Upper lobe of left lung (tissue), 6 donors: ENCODE results near the gene F12. TPM values are rescaled to one million over a fixed set of nuclear protein-coding genes. Genes with fewer than 3 reads are reported as not detected.
A peak's percentile ranks its signal among the peaks of the same experiment; 100 is the strongest.

Experiments used
- ATAC-seq, 2 donors: fragments of 200-7000 bp; cut with Tn5 transposase; one replicate each; pipeline ENCODE4 v1.9.1; 2022; ENCODE audit warnings: mild to moderate bottlenecking in 2 of 2, moderate library complexity in 2 of 2; ENCODE audit not compliant: low FRiP score in 2 of 2
- DNase-seq, 2 donors: peaks; one replicate each; pipeline ENCODE4 v3.0.0-alpha.2; 2019 to 2020
- H3K27ac ChIP-seq, 4 donors: fragments of 200-600 bp; sonication (generic); one replicate each; pipeline ENCODE4 v1.5.1; 2016 to 2019
- H3K27me3 ChIP-seq, 4 donors: fragments of 200-600 bp; sonication (generic); one replicate each; pipeline ENCODE4 v1.5.1; 2017 to 2019
- H3K36me3 ChIP-seq, 4 donors: fragments of 200-600 bp; sonication (generic); one replicate each; pipeline ENCODE4 v1.5.1; 2016 to 2019
- H3K4me1 ChIP-seq, 4 donors: fragments of 200-600 bp; sonication (generic); one replicate each; pipeline ENCODE4 v1.5.1; 2018 to 2019
- H3K4me3 ChIP-seq, 4 donors: fragments of 200-600 bp; sonication (generic); one replicate each; pipeline ENCODE4 v1.5.1; 2017 to 2019; ENCODE audit warnings: mild to moderate bottlenecking in 2 of 4, moderate library complexity in 1 of 4
- H3K9me3 ChIP-seq, 4 donors: fragments of 200-600 bp; sonication (generic); one replicate each; pipeline ENCODE4 v1.5.1; 2018 to 2019
- EP300 ChIP-seq, 4 donors: sonication (generic); formaldehyde crosslinking; IDR thresholded peaks; one replicate each; pipeline ENCODE4 v1.5.1; 2017; ENCODE audit warnings: antibody characterized with exemption in 4 of 4, control low read depth in 2 of 4
- POLR2A ChIP-seq, 4 donors: fragments of 450-650 bp; IDR thresholded peaks; one replicate each; pipeline ENCODE4 v1.5.1; 2016 to 2017; ENCODE audit warnings: antibody characterized with exemption in 4 of 4, mild to moderate bottlenecking in 2 of 4
- POLR2AphosphoS5 ChIP-seq, 2 donors: sonication (generic); formaldehyde crosslinking; IDR thresholded peaks; one replicate each; pipeline ENCODE4 v1.5.1; 2017; ENCODE audit warnings: antibody characterized with exemption in 2 of 2
- WGBS, 2 donors: methylation state at CpG; one replicate each; pipeline ENCODE4 v1.1.5; 2017 to 2018; 5-methylcytosine and 5-hydroxymethylcytosine counted together
- total RNA-seq, 6 donors: library from RNA; depleted of rRNA in 4 of 6; stranded (reverse); fragments of >200 nt in 4 of 6; gene quantifications; one replicate each; pipeline versions ENCODE4 v1.1.0 to v1.2.1, GENCODE V29; 2016 to 2021
- TF ChIP-seq, protein P1 (sequence below), 6 experiments: fragments of 450-650 bp in 4 of 6; fragments of 200-600 bp in 2 of 6; sonication (generic) in 2 of 6; IDR thresholded peaks; one replicate each; pipeline ENCODE4 v1.5.1; 2016 to 2019; ENCODE audit warnings: antibody characterized with exemption in 6 of 6
- donor health status: DM: no; HTN: no; CAD: no; lungs with moderate emphysema.
- donor health status: DM: no; HTN: yes; CAD: no; lungs with severe emphysema.

The F12 gene
- total RNA-seq, 6 donors from 2014 or later: 0.91 to 7.8 (median 2.1) TPM; not detected in 1

DNA sequence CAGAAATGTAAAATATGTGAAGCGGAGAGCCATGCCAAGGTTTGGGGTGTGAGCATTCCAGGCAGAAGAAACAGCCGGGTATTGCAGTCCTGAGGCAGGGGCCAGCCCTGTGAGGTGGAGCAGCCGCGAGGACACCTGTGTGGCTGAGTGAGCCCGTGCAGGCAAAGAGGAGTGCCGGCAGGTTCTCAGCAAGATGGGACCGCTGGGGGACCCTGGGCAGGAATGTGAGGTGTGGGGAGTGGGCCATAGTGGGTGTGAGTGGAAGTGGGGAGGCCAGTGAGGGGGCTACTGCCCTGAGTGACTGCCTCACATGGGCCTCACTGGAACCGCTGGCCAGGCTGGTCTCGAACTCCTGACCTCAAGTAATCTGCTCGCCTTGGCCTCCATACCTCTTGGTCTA is 29.1 kb upstream of the F12 start:
- peaks cover 0 to 6% (median 0%) of the 10 kb centered on the region in 4 donors for H3K4me1 ChIP-seq
- DNase-seq: no peak
- ATAC-seq: no peak
- no peak overlapping the region for H3K27ac ChIP-seq
- WGBS, 2 donors: 93% methylated on average over 7 to 10 of the region's 10 CpGs
- TF ChIP-seq, protein P1, sequence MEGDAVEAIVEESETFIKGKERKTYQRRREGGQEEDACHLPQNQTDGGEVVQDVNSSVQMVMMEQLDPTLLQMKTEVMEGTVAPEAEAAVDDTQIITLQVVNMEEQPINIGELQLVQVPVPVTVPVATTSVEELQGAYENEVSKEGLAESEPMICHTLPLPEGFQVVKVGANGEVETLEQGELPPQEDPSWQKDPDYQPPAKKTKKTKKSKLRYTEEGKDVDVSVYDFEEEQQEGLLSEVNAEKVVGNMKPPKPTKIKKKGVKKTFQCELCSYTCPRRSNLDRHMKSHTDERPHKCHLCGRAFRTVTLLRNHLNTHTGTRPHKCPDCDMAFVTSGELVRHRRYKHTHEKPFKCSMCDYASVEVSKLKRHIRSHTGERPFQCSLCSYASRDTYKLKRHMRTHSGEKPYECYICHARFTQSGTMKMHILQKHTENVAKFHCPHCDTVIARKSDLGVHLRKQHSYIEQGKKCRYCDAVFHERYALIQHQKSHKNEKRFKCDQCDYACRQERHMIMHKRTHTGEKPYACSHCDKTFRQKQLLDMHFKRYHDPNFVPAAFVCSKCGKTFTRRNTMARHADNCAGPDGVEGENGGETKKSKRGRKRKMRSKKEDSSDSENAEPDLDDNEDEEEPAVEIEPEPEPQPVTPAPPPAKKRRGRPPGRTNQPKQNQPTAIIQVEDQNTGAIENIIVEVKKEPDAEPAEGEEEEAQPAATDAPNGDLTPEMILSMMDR (IDR thresholded peaks at IDR 0.05): no peak
- TF ChIP-seq POLR2A (IDR thresholded peaks at IDR 0.05): no peak
- TF ChIP-seq EP300 (IDR thresholded peaks at IDR 0.05): no peak
- no peak for TF ChIP-seq POLR2AphosphoS5 (IDR thresholded peaks at IDR 0.05)
- H3K27me3 ChIP-seq: no peaks in the 10 kb centered on the region
- peaks cover 23 to 88% (median 68%) of the 10 kb centered on the region in 4 donors for H3K36me3 ChIP-seq
- no peaks in the 10 kb centered on the region for H3K9me3 ChIP-seq
- no peak overlapping the region for H3K4me3 ChIP-seq

- H3K4me3 ChIP-seq: no peak overlapping the region
- no peak overlapping the region for H3K27ac ChIP-seq
- DNase-seq (no peak), ATAC-seq (peak in 1 of 2 donors; percentile 3)
- peaks cover 0 to 10% (median 0%) of the 10 kb centered on the region in 4 donors for H3K4me1 ChIP-seq
- 76 to 87% methylated on average over 4 of the region's 4 CpGs for WGBS, 2 donors
- H3K36me3 ChIP-seq: peaks cover 28 to 97% (median 76%) of the 10 kb centered on the region in 4 donors
- no peaks in the 10 kb centered on the region for H3K27me3 ChIP-seq
- TF ChIP-seq, protein P1 (IDR thresholded peaks at IDR 0.05): no peak
- no peak for TF ChIP-seq POLR2AphosphoS5 (IDR thresholded peaks at IDR 0.05)
- no peak for TF ChIP-seq POLR2A (IDR thresholded peaks at IDR 0.05)
- TF ChIP-seq EP300 (IDR thresholded peaks at IDR 0.05): no peak
- no peaks in the 10 kb centered on the region for H3K9me3 ChIP-seq
These were observed 28.3 kb upstream of the F12 start for GRCh38 chr5:177437623-177438022.

DNA sequence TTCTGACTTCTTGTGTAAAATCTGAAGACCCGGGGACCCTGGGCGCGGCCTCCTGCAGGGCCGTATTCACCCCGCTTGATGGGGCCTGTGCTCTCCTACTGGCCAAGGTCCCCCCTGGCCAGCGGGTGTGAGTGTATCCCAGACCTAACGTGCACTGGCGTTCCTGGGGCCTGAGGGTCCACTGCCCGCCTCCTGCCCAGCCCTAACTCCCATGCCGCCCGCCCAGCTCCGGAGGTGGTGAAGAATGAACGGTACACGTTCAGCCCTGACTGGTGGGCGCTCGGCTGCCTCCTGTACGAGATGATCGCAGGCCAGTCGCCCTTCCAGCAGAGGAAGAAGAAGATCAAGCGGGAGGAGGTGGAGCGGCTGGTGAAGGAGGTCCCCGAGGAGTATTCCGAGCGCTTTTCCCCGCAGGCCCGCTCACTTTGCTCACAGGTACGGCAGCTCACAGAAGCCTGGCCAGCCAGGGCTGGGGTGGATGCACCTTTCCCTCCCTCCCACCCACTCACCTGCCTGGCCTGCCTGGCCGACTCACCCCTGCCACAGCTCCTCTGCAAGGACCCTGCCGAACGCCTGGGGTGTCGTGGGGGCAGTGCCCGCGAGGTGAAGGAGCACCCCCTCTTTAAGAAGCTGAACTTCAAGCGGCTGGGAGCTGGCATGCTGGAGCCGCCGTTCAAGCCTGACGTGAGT is 26.6 kb upstream of the F12 start:
- DNase-seq (peak in 1 of 2 donors; percentile 76), ATAC-seq (no peak)
- TF ChIP-seq POLR2A (IDR thresholded peaks at IDR 0.05) (no peak), EP300 (IDR thresholded peaks at IDR 0.05) (no peak), POLR2AphosphoS5 (IDR thresholded peaks at IDR 0.05) (no peak)

DNA sequence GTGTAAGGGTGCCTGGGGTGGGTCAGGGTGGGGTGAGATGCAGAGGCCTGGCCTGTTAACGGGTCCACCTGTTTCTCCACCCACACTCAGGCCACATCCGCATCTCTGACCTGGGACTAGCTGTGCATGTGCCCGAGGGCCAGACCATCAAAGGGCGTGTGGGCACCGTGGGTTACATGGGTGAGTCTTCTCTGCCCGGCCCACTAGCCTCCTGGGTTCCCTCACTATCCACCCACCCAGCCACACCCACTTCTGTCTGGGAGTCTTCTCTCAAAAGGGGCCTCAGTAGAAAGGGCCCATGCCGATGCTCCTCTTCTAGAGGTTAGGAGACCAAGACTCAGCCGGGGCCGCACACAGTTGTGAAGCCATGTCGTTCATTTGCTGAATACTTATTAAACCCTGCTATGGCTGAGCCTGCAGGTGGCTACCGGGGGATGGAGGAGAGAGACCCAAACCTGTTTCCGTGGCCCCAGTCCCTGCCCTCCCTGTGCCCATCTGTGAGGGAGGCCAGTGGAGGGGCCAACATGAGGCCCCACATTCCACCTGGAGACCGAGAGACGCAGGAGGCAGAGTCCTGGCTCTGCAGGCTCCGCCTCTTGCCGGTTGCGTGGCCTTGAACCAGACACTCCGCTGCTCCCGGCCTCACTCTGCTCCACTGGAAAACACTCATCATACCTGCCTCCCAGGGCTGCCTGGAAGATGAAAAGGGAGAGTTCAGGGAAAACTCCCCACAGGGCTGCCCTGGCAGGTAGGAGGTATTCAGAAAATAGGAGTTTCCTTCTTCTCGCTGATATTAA is 25.8 kb upstream of the F12 start:
- H3K27ac ChIP-seq: no peak overlapping the region
- DNase-seq (no peak), ATAC-seq (no peak)
- no peak overlapping the region for H3K4me3 ChIP-seq
- WGBS, 2 donors: 93 to 100% methylated on average over 12 to 20 of the region's 20 CpGs
- no peaks in the 10 kb centered on the region for H3K9me3 ChIP-seq
- no peaks in the 10 kb centered on the region for H3K27me3 ChIP-seq
- H3K36me3 ChIP-seq: peaks cover 25 to 97% (median 79%) of the 10 kb centered on the region in 4 donors
- peaks cover 16 to 34% (median 19%) of the 10 kb centered on the region in 4 donors for H3K4me1 ChIP-seq
- no peak for TF ChIP-seq POLR2AphosphoS5 (IDR thresholded peaks at IDR 0.05)
- TF ChIP-seq, protein P1 (IDR thresholded peaks at IDR 0.05): no peak
- TF ChIP-seq POLR2A (IDR thresholded peaks at IDR 0.05): no peak
- TF ChIP-seq EP300 (IDR thresholded peaks at IDR 0.05): no peak

More for the DNA sequence above, 26.6 kb upstream of the F12 start:
- H3K4me3 ChIP-seq: no peak overlapping the region
- H3K4me1 ChIP-seq: peaks cover 8 to 26% (median 11%) of the 10 kb centered on the region in 4 donors
- 91 to 95% methylated on average over 22 to 37 of the region's 37 CpGs for WGBS, 2 donors
- H3K36me3 ChIP-seq: peaks cover 27 to 97% (median 77%) of the 10 kb centered on the region in 4 donors
- no peaks in the 10 kb centered on the region for H3K27me3 ChIP-seq
- H3K9me3 ChIP-seq: no peaks in the 10 kb centered on the region
- no peak overlapping the region for H3K27ac ChIP-seq

GRCh38 chr5:177434437-177434836 is 25.1 kb upstream of the F12 start:
- no peak for ATAC-seq
- WGBS, 2 donors: 80 to 95% methylated on average over 2 to 8 of the region's 8 CpGs

More at GRCh38 chr5:177434437-177434836, 25.1 kb upstream of the F12 start:
- DNase-seq: no peak
- H3K27me3 ChIP-seq: no peaks in the 10 kb centered on the region
- no peaks in the 10 kb centered on the region for H3K9me3 ChIP-seq
- peaks cover 25 to 90% (median 79%) of the 10 kb centered on the region in 4 donors for H3K36me3 ChIP-seq
- no peak overlapping the region for H3K4me3 ChIP-seq
- H3K4me1 ChIP-seq: peaks cover 21 to 41% (median 26%) of the 10 kb centered on the region in 4 donors
- no peak overlapping the region for H3K27ac ChIP-seq
- TF ChIP-seq POLR2AphosphoS5 (IDR thresholded peaks at IDR 0.05): no peak
- TF ChIP-seq, protein P1 (IDR thresholded peaks at IDR 0.05): no peak
- no peak for TF ChIP-seq POLR2A (IDR thresholded peaks at IDR 0.05)
- no peak for TF ChIP-seq EP300 (IDR thresholded peaks at IDR 0.05)
